Neural progenitor cell (in vitro differentiated cells): Measurements from ENCODE around the gene CIITA.

ENCODE experiments used
- CTCF ChIP-seq: fragments of 200-600 bp; sonication (generic); IDR thresholded peaks from 2 replicates; pipeline ENCODE4 v1.5.1; 2017; ENCODE audit warnings: antibody characterized with exemption, mild to moderate bottlenecking
- EZH2 ChIP-seq: fragments of 200-600 bp; sonication (generic); IDR thresholded peaks from 2 replicates; pipeline ENCODE4 v1.6.1; 2017; ENCODE audit warnings: antibody characterized with exemption, mild to moderate bottlenecking, moderate library complexity

DNA sequence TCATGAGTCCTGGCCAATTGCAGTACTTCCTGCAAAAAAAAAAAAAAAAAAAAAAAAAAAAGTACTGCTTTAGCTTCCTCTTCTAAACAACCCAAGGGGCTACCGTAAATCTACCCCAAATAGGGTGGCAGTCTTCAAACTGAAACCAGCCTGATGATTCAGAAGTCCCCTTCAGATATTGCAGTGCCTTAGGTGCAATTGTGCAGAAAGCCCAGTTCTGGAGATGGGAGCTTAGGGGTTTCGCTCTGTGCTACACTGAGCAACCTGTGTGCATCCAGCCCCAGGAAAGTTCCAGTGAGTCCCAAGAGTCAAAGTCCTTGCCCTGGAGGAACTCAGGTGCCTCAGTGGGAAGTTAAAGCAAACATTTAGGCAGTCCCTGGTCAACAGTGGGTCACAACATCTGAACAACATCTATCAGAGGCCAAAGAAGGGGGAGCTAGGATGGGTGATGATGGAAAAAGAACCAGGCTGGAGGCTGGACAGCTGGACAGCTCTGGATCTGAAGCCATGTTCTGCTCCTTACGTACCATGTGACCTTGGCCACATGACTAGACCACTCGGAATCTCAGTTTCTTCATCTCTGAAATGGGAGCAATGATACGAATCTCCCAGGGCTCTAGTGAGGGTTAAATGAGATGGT lies 6.7 kb upstream of the CIITA start:
- TF ChIP-seq CTCF, result no peak
- no peak for TF ChIP-seq EZH2
